Neuron (in vitro differentiated cells): ENCODE measurements around the gene MRPL36.
A peak's percentile ranks its signal among the peaks of the same experiment; 100 is the strongest.
"Not testable (repeated sequence)": the region's sequence is repeated elsewhere in the genome, so short reads cannot be mapped to it uniquely, and the experiment has no call there.

Source experiments
- H2AFZ ChIP-seq: one replicate; pipeline ENCODE4 v1.6.1; 2013; ENCODE audit warnings: low read depth, mild to moderate bottlenecking, inconsistent platforms, low read length, moderate library complexity
- H3K27me3 ChIP-seq: one replicate; pipeline ENCODE4 v1.6.1; 2013; ENCODE audit warnings: low read length; ENCODE audit not compliant: insufficient read depth
- H3K36me3 ChIP-seq: one replicate; pipeline ENCODE4 v1.6.1; 2013; ENCODE audit warnings: low read length; ENCODE audit not compliant: insufficient read depth
- H3K4me1 ChIP-seq: one replicate; pipeline ENCODE4 v1.6.1; 2013; ENCODE audit warnings: low read length; ENCODE audit not compliant: insufficient read depth
- H3K4me3 ChIP-seq: 2 replicates; pipeline ENCODE4 v1.5.1; 2013; ENCODE audit warnings: mild to moderate bottlenecking, low read length, moderate library complexity
- H3K9me3 ChIP-seq: one replicate; pipeline ENCODE4 v1.6.1; 2013; ENCODE audit warnings: low read length

Gene MRPL36

DNA sequence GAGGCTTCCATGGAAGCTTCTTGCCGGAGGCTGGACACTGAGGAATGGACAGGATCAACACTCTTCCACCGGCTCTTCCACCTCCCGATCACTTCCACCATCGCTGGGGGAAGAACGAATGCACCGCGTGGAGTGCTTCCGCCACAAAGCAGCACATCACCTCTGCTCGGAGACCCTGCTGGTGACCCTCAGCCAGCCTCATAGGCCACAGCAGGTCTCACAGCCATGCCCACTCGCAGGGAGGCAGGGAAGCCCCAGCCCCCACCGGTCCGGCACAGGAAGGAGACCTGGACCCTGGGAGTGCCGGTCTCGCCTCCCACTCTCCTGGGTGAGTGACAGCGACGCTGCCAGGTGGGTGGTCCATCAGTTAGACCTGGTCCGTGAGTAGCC lies 4.7 kb downstream of the MRPL36 start:
- peaks cover 14% of the 10 kb centered on the region for H3K4me1 ChIP-seq
- no peaks in the 10 kb centered on the region for H3K27me3 ChIP-seq
- no peaks in the 10 kb centered on the region for H3K9me3 ChIP-seq
- H3K36me3 ChIP-seq = peaks cover 24% of the 10 kb centered on the region
- no peak overlapping the region for H3K4me3 ChIP-seq
- H2AFZ ChIP-seq = no peak overlapping the region

DNA sequence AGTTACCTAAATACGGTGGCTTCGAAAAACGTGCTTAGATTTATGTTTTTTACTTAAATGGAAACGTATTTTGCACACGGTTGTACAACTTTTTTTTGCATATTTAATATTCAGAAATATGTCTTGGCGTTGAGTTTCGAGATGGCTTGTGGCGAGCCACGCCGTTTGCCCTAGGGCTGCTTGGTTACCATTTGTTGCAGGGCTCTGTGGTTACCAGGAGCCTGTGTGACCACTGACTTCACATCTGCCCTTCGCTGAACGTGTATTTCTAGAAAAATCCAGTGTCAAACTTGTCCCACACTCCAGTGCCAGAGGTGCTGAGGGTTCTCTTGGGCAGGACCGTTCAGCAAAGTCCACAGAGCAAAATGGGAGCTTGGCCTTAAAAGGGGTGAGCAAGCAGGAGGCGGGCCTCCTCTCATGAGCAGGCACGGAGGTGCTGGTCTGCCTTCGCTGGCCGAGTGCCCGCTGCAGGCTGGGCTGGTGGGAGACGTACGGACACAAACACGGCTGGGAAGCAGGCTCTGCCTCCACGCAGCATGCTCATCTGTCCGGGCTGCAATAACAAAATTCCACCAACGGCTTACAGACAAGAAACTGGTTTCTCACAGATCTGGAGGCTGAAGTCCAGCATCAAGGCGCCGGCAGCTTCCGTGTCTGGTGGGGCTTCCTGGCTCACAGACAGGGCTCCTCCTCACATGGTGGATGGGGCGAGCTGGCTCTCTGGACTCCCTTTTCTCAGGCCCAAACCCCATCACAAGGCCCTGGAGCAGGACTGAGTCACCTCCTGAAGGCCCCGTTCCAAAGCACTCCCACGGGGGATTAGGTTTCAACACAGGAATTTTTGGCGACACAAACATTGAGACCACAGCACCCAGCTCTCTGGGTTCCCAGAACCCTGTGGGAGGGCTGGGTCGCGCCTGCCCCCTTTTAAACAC lies 5.4 kb downstream of the MRPL36 start:
- no peak overlapping the region for H3K4me3 ChIP-seq
- H3K9me3 ChIP-seq = no peaks in the 10 kb centered on the region
- peaks cover 20% of the 10 kb centered on the region for H3K4me1 ChIP-seq
- peaks cover 24% of the 10 kb centered on the region for H3K36me3 ChIP-seq
- H3K27me3 ChIP-seq = no peaks in the 10 kb centered on the region
- no peak overlapping the region for H2AFZ ChIP-seq

DNA sequence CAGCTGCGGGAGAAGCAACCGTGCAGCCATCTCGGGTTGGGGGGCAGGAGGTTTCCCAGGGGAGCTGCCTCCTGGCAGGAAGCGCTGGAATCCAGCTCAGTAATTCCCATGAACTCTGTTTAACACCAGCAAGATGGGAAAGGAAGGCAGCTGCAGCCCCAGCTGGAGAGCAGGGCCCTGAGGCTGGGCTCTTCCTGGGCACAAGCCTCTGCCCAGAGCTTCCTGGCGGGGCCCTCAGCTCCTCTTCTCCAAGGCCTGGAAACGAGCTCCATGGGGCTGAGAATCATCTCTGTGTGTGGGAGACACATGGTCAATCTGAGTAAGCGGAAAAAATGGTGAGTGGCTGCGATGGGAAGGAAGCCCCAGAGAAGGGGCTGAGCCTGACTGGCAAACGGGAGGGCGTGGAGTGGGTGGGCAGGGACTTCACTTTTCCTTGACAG lies 6.3 kb downstream of the MRPL36 start:
- H3K4me1 ChIP-seq = peaks cover 18% of the 10 kb centered on the region
- H3K9me3 ChIP-seq = no peaks in the 10 kb centered on the region
- H3K27me3 ChIP-seq = no peaks in the 10 kb centered on the region
- no peak overlapping the region for H3K4me3 ChIP-seq
- H2AFZ ChIP-seq = no peak overlapping the region
- peaks cover 22% of the 10 kb centered on the region for H3K36me3 ChIP-seq

DNA sequence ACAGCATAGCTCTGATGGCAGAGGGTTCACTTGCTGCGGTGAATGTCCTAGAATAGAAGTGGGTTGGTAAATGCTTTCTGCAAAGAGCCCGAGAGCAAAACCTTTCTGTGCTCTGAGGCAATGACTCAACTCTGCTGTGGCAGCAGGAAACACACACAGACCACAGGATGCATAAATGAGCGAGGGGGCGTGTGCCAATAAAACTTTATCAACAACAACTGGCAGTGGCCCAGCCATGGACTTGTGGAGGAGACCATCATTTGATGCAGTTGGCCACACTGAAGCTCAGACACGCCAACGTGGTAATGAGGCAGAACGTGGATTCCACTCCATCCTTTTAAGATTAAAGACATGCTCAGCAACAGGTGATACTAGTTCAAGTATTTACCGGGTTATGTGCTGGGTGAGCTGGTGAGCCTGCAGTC lies 6.8 kb downstream of the MRPL36 start:
- no peaks in the 10 kb centered on the region for H3K27me3 ChIP-seq
- H3K4me1 ChIP-seq = peaks cover 18% of the 10 kb centered on the region
- no peaks in the 10 kb centered on the region for H3K9me3 ChIP-seq
- peaks cover 17% of the 10 kb centered on the region for H3K36me3 ChIP-seq
- H2AFZ ChIP-seq = no peak overlapping the region
- H3K4me3 ChIP-seq = no peak overlapping the region

DNA sequence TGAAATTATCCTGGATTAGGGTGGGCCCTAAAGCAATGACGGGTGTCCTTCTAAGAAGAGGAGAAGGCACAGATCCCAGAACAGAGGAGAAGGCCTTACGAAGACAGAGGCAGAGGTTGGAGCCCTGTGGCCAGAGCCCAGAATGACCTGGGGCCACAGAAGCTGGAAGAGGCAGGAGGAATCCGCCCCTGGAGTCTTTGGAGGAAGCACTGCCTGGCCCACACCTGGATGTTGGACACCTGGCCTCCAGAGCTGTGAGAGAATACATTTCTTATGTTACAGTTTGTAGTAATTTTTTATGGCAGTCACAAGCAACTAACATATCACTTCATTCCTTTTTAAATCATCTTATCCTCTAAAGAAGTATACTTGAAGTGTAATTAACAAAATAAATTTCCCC lies 8.5 kb downstream of the MRPL36 start:
- H3K9me3 ChIP-seq = no peaks in the 10 kb centered on the region
- H3K36me3 ChIP-seq = peaks cover 2% of the 10 kb centered on the region
- H2AFZ ChIP-seq = no peak overlapping the region
- no peak overlapping the region for H3K4me3 ChIP-seq
- no peaks in the 10 kb centered on the region for H3K27me3 ChIP-seq
- H3K4me1 ChIP-seq = peaks cover 18% of the 10 kb centered on the region

DNA sequence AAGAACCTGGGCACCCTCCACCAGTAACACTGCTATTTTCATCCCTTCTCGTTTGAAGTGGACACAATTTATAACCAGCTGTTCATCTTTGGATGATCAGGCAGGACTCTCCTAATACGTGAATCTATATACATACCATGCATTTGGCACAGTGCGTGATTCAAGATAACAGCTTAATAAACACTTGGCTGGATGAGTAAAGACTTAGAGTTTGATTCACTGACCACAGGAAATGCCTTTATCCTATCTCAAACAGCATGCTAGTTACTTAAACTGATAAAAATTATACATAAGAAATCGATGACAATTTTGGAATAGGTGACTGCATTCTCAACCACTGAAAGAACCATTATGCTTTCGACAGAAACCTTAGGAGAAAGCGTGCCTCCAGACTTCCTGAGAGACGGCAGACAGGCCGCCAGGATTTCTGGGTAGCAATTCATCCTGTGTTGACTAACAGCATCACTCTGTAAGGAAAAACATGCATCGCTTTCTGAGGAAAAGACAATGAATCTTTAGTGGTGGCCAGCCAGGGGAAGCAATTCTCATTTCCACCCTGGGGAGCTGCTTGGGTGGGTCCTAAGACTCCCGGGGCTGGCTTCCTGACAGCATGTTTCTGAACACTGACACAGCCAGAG lies 9.7 kb downstream of the MRPL36 start:
- no peaks in the 10 kb centered on the region for H3K27me3 ChIP-seq
- H3K4me3 ChIP-seq = peak overlapping the region; percentile 0
- no peaks in the 10 kb centered on the region for H3K9me3 ChIP-seq
- H2AFZ ChIP-seq = peak overlapping the region; percentile 29
- no peaks in the 10 kb centered on the region for H3K36me3 ChIP-seq
- peaks cover 18% of the 10 kb centered on the region for H3K4me1 ChIP-seq

DNA sequence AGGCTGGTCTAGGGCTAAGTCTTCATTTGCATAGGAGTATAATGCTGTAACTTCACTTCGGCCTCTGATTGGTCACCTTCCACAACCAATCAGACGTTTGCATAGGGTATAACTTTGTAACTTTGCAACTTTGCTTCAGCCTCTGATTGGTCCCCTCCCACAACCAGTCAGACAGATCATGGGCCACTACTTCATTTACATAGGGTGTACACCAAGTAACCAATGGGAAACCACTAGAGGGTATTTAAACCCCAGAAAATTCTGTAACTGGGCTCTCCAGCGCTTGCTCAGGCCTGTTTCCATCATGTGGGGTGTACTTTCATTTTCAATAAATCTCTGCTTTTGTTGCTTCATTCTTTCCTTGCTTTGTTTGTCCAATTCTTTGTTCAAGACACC lies 10.2 kb downstream of the MRPL36 start:
- Histone ChIP-seq H3K4me1 (peaks cover 18% of the 10 kb centered on the region), H2AFZ (peak overlapping the region; percentile 29)
- H3K9me3 ChIP-seq, H3K4me3 ChIP-seq, H3K27me3 ChIP-seq, H3K36me3 ChIP-seq: not testable (repeated sequence)

DNA sequence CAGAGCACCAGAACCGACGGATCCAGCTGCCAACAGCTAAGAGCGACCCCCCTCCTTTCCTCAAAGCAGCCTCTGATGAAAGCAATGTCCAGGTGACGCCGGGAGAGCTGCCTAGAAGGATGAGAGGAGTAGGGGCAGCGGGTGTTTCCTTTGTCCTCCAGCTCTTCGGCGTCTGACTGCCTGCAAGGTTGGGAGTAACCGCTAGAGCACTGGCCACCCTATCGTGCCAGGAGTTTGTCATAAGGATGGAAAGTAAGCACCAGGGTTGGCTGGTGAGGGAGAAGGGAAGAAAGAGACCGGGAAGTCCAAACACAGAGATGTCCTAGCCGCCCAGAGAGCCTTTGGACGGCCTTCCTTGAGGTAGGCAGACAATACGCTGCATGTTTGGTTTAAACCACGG lies 10.8 kb downstream of the MRPL36 start:
- no peaks in the 10 kb centered on the region for H3K9me3 ChIP-seq
- peaks cover 18% of the 10 kb centered on the region for H3K4me1 ChIP-seq
- no peaks in the 10 kb centered on the region for H3K36me3 ChIP-seq
- H2AFZ ChIP-seq = no peak overlapping the region
- no peaks in the 10 kb centered on the region for H3K27me3 ChIP-seq
- no peak overlapping the region for H3K4me3 ChIP-seq

DNA sequence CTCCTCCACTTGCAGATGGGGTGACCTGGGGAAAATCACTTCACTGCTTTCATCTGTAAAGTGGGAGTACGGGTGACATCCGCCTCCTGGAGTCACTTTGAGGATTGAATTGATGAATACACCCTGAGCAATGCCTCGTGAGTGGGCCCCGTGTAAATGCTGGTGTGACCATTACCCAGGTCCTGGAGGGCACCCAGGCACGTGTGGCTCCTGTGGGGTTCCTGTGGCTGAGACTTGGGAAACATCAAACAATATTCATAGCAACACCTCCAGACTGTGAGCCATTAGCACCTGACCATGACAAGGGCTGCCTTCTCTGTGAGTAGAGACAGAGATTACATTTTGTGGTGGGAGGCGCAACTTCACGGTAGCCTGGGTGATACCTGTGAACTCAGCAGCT lies 11.4 kb downstream of the MRPL36 start:
- no peaks in the 10 kb centered on the region for H3K36me3 ChIP-seq
- H3K27me3 ChIP-seq = no peaks in the 10 kb centered on the region
- no peak overlapping the region for H2AFZ ChIP-seq
- H3K4me1 ChIP-seq = peaks cover 18% of the 10 kb centered on the region
- no peaks in the 10 kb centered on the region for H3K9me3 ChIP-seq
- H3K4me3 ChIP-seq = no peak overlapping the region

DNA sequence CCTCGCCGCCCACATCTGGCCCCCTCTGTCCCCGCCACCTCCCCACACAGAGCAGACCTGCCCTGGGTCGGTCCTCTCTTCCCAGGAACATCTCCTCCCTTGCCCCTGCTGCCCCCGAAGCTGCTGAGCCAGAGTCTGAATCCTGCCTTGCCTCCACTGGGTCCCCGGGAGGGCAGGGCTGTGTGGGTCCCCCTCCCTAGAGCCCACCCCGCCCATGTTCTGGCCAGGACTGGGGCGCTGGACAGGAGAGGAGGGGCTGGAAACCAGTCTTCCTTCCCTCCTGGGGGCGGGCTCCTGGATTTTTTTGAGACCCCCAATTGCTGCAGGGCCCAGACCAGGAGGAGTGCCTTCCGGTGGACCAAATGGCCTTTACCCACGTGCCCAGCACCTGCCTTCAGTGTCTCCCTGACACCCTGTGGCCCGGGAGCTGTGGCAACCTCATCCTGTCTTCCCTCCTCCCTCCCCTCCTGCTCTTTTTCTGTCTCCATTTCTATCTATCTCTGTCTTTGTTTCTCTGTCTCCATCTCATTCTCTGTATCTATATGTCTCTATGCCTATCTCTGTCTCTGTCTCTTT lies 12.1 kb downstream of the MRPL36 start:
- H3K4me3 ChIP-seq = no peak overlapping the region
- no peaks in the 10 kb centered on the region for H3K9me3 ChIP-seq
- H2AFZ ChIP-seq = no peak overlapping the region
- H3K27me3 ChIP-seq = no peaks in the 10 kb centered on the region
- no peaks in the 10 kb centered on the region for H3K36me3 ChIP-seq
- H3K4me1 ChIP-seq = peaks cover 18% of the 10 kb centered on the region

DNA sequence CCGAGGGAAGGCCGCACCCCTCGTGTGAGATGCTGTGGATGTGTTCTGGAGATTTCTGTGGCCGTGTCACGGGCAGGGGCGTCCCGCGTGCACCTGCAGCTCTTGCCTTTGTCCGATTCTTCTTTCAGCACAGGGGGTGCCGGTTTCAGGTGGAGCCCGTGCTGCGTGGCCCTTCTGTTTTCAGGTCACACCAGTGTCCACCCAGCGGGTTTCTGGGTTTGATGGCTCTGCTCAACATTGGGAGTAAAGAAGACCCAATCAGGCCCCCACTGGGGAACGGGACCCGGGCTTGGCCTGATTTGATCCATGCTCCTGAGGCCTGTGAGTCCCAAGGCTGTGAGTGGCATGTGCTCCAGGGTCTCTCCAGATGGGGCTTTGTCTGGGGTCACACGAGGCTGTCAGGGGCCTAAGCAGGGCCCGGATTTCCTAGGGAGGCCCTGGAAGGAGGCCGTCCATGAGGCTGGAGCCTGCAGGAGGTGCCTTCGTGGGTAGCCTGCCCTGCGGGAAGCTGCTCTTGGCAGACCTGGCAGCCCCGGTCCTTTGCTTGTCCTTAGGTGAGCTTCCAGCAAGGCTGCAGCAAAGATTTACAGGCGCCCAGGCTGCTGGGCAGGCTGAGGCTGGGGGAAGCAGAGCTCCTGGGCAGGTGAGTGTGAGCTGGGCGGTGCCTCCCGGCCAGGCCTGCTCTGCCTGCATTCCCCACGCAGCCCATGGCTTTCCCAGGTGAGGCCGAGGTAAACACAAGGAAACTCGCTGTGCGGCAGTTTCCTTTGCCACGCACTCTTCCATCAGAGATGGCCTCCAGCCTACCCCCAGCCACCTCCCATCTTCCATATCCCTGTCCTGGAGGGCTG lies 12.8 kb downstream of the MRPL36 start:
- no peaks in the 10 kb centered on the region for H3K27me3 ChIP-seq
- H3K9me3 ChIP-seq = no peaks in the 10 kb centered on the region
- H3K4me1 ChIP-seq = peaks cover 18% of the 10 kb centered on the region
- H2AFZ ChIP-seq = no peak overlapping the region
- H3K4me3 ChIP-seq = no peak overlapping the region
- H3K36me3 ChIP-seq = no peaks in the 10 kb centered on the region

DNA sequence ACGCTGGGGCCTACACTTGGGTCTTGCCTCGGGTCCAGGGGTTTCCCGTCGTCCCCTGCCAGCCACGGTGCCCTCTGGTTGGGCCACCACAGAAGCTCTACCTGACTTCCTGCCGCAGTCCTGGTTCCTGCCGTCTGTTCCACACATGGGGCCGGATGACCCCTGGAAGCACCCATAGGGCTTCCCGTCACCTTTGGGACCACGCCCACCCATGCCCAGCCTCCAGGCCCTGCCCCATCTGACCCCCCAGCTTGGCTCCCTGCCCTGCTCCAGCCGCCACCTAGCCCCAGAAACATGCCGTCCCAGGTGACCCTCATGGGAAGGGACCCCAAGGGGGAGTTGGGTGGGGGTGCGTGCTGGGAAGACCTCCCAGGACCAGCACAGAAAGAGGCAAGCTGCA lies 13.7 kb downstream of the MRPL36 start:
- Histone ChIP-seq H3K4me1 (peaks cover 18% of the 10 kb centered on the region), H3K36me3 (no peaks in the 10 kb centered on the region), H3K27me3 (no peaks in the 10 kb centered on the region), H2AFZ (no peak overlapping the region), H3K4me3 (no peak overlapping the region), H3K9me3 (no peaks in the 10 kb centered on the region)
